ENCODE measurements around the gene UBE2K.
"Not testable (repeated sequence)": the region's sequence is repeated elsewhere in the genome, so short reads cannot be mapped to it uniquely, and the experiment has no call there.

UBE2K gene

GRCh38 chr4:39716356-39716755, 18.4 kb downstream of the UBE2K start:
- TF ChIP-seq ISL1 (CRISPR knock-in tag; IDR thresholded peaks at IDR 0.05) = no peak
- no peak for TF ChIP-seq ESRRG (CRISPR knock-in tag; IDR thresholded peaks at IDR 0.05)
- TF ChIP-seq TSHZ2 (CRISPR knock-in tag; IDR thresholded peaks at IDR 0.05) = no peak
- no peak for TF ChIP-seq TCF4 (CRISPR knock-in tag; IDR thresholded peaks at IDR 0.05; ENCODE audit: borderline replicate concordance)
- no peak for TF ChIP-seq POU6F1 (CRISPR knock-in tag; IDR thresholded peaks at IDR 0.05; ENCODE audit: borderline replicate concordance, low read depth)
- TF ChIP-seq ZNF70 (CRISPR knock-in tag; IDR thresholded peaks at IDR 0.05) = no peak
- no peak for TF ChIP-seq ARNTL (CRISPR knock-in tag; IDR thresholded peaks at IDR 0.05; ENCODE audit: borderline replicate concordance, low read depth)
- TF ChIP-seq CSDC2 (CRISPR knock-in tag; IDR thresholded peaks at IDR 0.05) = no peak
- no peak for TF ChIP-seq RARB (CRISPR knock-in tag; IDR thresholded peaks at IDR 0.05)
- no peak for ATAC-seq

GRCh38 chr4:39717743-39718142, 19.8 kb downstream of the UBE2K start:
- ATAC-seq = not testable (repeated sequence)

- TF ChIP-seq ESRRG (CRISPR knock-in tag; IDR thresholded peaks at IDR 0.05) (no peak), GLIS3 (CRISPR knock-in tag; IDR thresholded peaks at IDR 0.05) (no peak), ZC3H10 (CRISPR knock-in tag; IDR thresholded peaks at IDR 0.05) (no peak), ZFP30 (CRISPR knock-in tag; IDR thresholded peaks at IDR 0.05) (no peak), ZNF8 (CRISPR knock-in tag; IDR thresholded peaks at IDR 0.05) (no peak), ZFP3 (CRISPR knock-in tag; IDR thresholded peaks at IDR 0.05) (no peak), TCF4 (CRISPR knock-in tag; IDR thresholded peaks at IDR 0.05; ENCODE audit: borderline replicate concordance) (no peak), ZNF565 (CRISPR knock-in tag; conservative IDR thresholded peaks at IDR 0.05; ENCODE audit: low read depth) (no peak), CREB5 (CRISPR knock-in tag; IDR thresholded peaks at IDR 0.05; ENCODE audit: low read depth) (no peak), OSR1 (CRISPR knock-in tag; IDR thresholded peaks at IDR 0.05) (no peak), RARB (CRISPR knock-in tag; IDR thresholded peaks at IDR 0.05) (no peak), SNAI2 (CRISPR knock-in tag; IDR thresholded peaks at IDR 0.05) (no peak), TOX (CRISPR knock-in tag; IDR thresholded peaks at IDR 0.05; ENCODE audit: borderline replicate concordance) (no peak), ZNF70 (CRISPR knock-in tag; IDR thresholded peaks at IDR 0.05) (no peak), CSDC2 (CRISPR knock-in tag; IDR thresholded peaks at IDR 0.05) (no peak), ARNTL (CRISPR knock-in tag; IDR thresholded peaks at IDR 0.05; ENCODE audit: borderline replicate concordance, low read depth) (no peak), PPARA (CRISPR knock-in tag; IDR thresholded peaks at IDR 0.05; ENCODE audit: borderline replicate concordance) (no peak), CSRNP3 (CRISPR knock-in tag; IDR thresholded peaks at IDR 0.05) (no peak), TSHZ2 (CRISPR knock-in tag; IDR thresholded peaks at IDR 0.05) (no peak)
- peak; percentile 54; the same call in 2 of the 3 replicates for ATAC-seq
These were observed 20.7 kb downstream of the UBE2K start for GRCh38 chr4:39718366-39719323.
